Astrocyte (in vitro differentiated cells and primary cell): ENCODE results near the gene C18orf32. TPM values are rescaled to one million over a fixed set of nuclear protein-coding genes. Genes with fewer than 3 reads are reported as not detected.

Experiments
- DNase-seq: peaks from one replicate; pipeline ENCODE4 v3.0.0-alpha.2; 2010; ENCODE audit warnings: low read depth
- FAIRE-seq: peaks from 2 replicates; lab custom pipeline; 2011; peaks lifted over from hg19 to GRCh38; lab: Jason Lieb, UNC
- H2AFZ ChIP-seq: 2 replicates; pipeline ENCODE4 v1.6.0; 2012; ENCODE audit warnings: low read depth, low read length, inconsistent platforms
- H3K27ac ChIP-seq: 2 replicates; pipeline ENCODE4 v1.5.1; 2011; ENCODE audit warnings: low read depth, low read length, inconsistent platforms
- H3K27me3 ChIP-seq: 2 replicates; pipeline ENCODE4 v1.6.0; 2011; ENCODE audit warnings: low read length, inconsistent platforms; ENCODE audit not compliant: insufficient read depth
- H3K36me3 ChIP-seq: 2 replicates; pipeline ENCODE4 v1.5.1; 2011; ENCODE audit warnings: low read length, inconsistent platforms; ENCODE audit not compliant: insufficient read depth
- H3K4me1 ChIP-seq: 2 replicates; pipeline ENCODE4 v1.5.1; 2011; ENCODE audit warnings: low read length, inconsistent platforms; ENCODE audit not compliant: insufficient read depth
- H3K4me2 ChIP-seq: 2 replicates; pipeline ENCODE4 v1.6.0; 2012; ENCODE audit warnings: low read length, inconsistent platforms
- H3K4me3 ChIP-seq: 2 replicates; pipeline ENCODE4 v1.5.1; 2011; ENCODE audit warnings: low read depth, mild to moderate bottlenecking, low read length, inconsistent platforms; ENCODE audit not compliant: insufficient read depth
- H3K79me2 ChIP-seq: 2 replicates; pipeline ENCODE4 v1.6.0; 2012; ENCODE audit warnings: mild to moderate bottlenecking, low read length, inconsistent platforms; ENCODE audit not compliant: insufficient read depth
- H3K9ac ChIP-seq: 2 replicates; pipeline ENCODE4 v1.6.0; 2012; ENCODE audit warnings: mild to moderate bottlenecking, low read length, inconsistent platforms
- H3K9me3 ChIP-seq: 2 replicates; pipeline ENCODE4 v1.5.1; 2012; ENCODE audit warnings: low read depth, mild to moderate bottlenecking, low read length, inconsistent platforms; ENCODE audit not compliant: insufficient read depth
- H4K20me1 ChIP-seq: 2 replicates; pipeline ENCODE4 v1.6.0; 2012; ENCODE audit warnings: low read length, inconsistent platforms; ENCODE audit not compliant: insufficient read depth
- H3K27ac Mint-ChIP-seq: one replicate; pipeline ENCODE4 v1.8.0; 2021; ENCODE audit warnings: mild to moderate bottlenecking, mixed read lengths; ENCODE audit not compliant: unreplicated experiment
- H3K27me3 Mint-ChIP-seq: one replicate; pipeline ENCODE4 v1.8.0; 2021; ENCODE audit warnings: low read depth, mixed read lengths; ENCODE audit not compliant: unreplicated experiment
- H3K36me3 Mint-ChIP-seq: one replicate; pipeline ENCODE4 v1.8.0; 2021; ENCODE audit warnings: low read depth, mixed read lengths; ENCODE audit not compliant: unreplicated experiment
- H3K4me1 Mint-ChIP-seq: one replicate; pipeline ENCODE4 v1.8.0; 2021; ENCODE audit warnings: low read depth, mixed read lengths; ENCODE audit not compliant: unreplicated experiment
- H3K4me3 Mint-ChIP-seq: one replicate; pipeline ENCODE4 v1.8.0; 2021; ENCODE audit warnings: mild to moderate bottlenecking, moderate library complexity, mixed read lengths; ENCODE audit not compliant: unreplicated experiment
- H3K9me3 Mint-ChIP-seq: one replicate; pipeline ENCODE4 v1.8.0; 2021; ENCODE audit warnings: mild to moderate bottlenecking, mixed read lengths; ENCODE audit not compliant: unreplicated experiment
- EZH2 ChIP-seq: IDR thresholded peaks from 2 replicates; pipeline ENCODE4 v1.6.1; 2012; ENCODE audit warnings: mild to moderate bottlenecking, low read length, inconsistent platforms; ENCODE audit not compliant: insufficient read depth
- total RNA-seq: library from RNA; stranded (reverse); gene quantifications from 2 replicates; pipeline ENCODE4 v1.2.1, GENCODE V29; 2021
- TF ChIP-seq, protein P1 (sequence below): IDR thresholded peaks from 2 replicates; pipeline ENCODE4 v1.5.1; 2011; ENCODE audit warnings: low read depth, mild to moderate bottlenecking, inconsistent platforms, low read length, moderate library complexity; ENCODE audit not compliant: insufficient read depth

C18orf32 gene
- total RNA-seq, 1 donor from 2014 or later = 40.3 TPM

DNA sequence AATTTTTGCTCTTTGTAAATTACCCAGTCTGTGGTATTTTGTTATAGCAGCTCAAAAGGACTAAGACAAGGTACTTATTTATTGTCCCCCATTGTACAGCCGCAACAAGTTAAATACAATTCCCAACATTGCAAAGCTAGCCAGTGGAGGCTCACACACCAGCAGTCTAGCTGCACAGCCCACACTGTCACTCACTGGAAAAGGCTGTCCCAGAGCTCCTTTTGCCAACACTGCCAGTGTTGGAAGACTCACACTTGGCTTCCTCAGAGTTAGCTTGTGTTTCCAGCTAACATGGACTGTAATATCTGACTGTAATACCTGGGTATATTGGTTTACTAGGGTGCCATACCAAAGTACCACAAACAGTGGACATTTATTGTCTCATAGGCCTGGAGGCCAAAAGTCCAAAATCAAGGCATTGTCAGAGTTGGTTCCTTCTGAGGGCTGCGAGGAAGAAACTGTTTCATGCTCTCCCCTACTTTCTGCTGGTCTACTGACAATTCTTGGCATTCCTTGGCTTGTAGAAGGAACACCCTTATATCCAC is 19.9 kb downstream of the C18orf32 start:
- FAIRE-seq (no peak), DNase-seq (no peak)
- Histone ChIP-seq H3K27ac (no peak overlapping the region), H2AFZ (no peak overlapping the region), H4K20me1 (no peaks in the 10 kb centered on the region), H3K9ac (no peak overlapping the region), H3K36me3 (no peaks in the 10 kb centered on the region), H3K4me3 (no peak overlapping the region), H3K9me3 (no peaks in the 10 kb centered on the region), H3K4me2 (no peak overlapping the region), H3K4me1 (no peaks in the 10 kb centered on the region), H3K79me2 (no peaks in the 10 kb centered on the region), H3K27me3 (no peaks in the 10 kb centered on the region)
- no peaks in the 10 kb centered on the region for H3K27me3 Mint-ChIP-seq
- peaks cover 9% of the 10 kb centered on the region for H3K4me1 Mint-ChIP-seq
- no peak overlapping the region for H3K27ac Mint-ChIP-seq
- no peak for TF ChIP-seq EZH2
- TF ChIP-seq, protein P1, sequence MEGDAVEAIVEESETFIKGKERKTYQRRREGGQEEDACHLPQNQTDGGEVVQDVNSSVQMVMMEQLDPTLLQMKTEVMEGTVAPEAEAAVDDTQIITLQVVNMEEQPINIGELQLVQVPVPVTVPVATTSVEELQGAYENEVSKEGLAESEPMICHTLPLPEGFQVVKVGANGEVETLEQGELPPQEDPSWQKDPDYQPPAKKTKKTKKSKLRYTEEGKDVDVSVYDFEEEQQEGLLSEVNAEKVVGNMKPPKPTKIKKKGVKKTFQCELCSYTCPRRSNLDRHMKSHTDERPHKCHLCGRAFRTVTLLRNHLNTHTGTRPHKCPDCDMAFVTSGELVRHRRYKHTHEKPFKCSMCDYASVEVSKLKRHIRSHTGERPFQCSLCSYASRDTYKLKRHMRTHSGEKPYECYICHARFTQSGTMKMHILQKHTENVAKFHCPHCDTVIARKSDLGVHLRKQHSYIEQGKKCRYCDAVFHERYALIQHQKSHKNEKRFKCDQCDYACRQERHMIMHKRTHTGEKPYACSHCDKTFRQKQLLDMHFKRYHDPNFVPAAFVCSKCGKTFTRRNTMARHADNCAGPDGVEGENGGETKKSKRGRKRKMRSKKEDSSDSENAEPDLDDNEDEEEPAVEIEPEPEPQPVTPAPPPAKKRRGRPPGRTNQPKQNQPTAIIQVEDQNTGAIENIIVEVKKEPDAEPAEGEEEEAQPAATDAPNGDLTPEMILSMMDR = no peak
- no peaks in the 10 kb centered on the region for H3K36me3 Mint-ChIP-seq
- peaks cover 3% of the 10 kb centered on the region for H3K9me3 Mint-ChIP-seq
- no peak overlapping the region for H3K4me3 Mint-ChIP-seq

DNA sequence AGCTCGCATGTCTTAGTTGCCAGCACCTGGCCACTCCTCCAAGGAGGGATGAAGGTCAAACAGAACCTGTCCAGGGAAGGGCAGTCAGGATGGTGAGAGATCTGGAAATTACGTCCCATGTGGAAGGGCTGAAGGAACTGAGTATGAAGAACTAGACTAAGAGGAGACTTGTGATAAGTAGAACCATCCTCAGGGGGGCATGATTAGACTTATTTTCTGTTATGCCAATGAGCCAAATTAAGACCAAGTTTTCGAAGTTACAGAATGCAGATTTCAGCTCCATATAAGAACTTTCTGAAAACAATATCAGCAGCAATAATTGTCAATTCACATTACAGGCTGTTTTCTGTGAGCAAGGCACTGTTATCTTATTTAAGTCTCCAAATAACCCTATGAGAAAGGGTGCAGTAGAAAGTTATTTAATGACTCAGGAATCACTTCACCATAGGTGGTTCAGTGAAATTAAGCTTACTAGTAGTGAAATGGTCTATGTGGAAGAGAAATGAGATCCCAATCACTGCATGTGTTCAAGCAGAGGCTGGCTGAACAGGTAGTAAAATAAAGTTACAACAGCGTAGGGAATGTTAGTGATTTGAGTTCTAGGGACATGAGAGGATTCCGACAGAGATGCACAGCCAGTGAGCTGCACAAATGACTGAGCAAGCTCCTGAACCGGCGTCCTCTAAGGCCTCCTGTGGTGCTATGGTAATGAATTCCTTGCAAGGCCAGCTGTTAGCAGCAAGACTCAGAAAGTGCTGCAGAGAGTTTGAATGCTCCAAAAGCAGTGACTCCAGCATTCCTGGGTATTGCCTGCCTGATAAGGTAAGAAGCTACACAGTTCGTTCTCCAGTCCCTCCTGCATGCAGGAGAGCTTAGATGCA is 22.1 kb downstream of the C18orf32 start:
- Histone ChIP-seq H3K4me2 (no peak overlapping the region), H3K27ac (no peak overlapping the region), H4K20me1 (no peaks in the 10 kb centered on the region), H2AFZ (peak overlapping the region; percentile 20), H3K36me3 (no peaks in the 10 kb centered on the region), H3K4me1 (peaks cover 4% of the 10 kb centered on the region), H3K79me2 (peaks cover 6% of the 10 kb centered on the region), H3K9ac (no peak overlapping the region), H3K9me3 (no peaks in the 10 kb centered on the region), H3K4me3 (no peak overlapping the region), H3K27me3 (no peaks in the 10 kb centered on the region)
- TF ChIP-seq, protein P1 = no peak
- no peak for TF ChIP-seq EZH2
- Mint-ChIP-seq H3K27me3 (no peaks in the 10 kb centered on the region), H3K27ac (peak overlapping the region; percentile 53), H3K4me3 (no peak overlapping the region), H3K4me1 (peaks cover 11% of the 10 kb centered on the region), H3K9me3 (no peaks in the 10 kb centered on the region), H3K36me3 (no peaks in the 10 kb centered on the region)
- FAIRE-seq (peak; percentile 39), DNase-seq (no peak)

DNA sequence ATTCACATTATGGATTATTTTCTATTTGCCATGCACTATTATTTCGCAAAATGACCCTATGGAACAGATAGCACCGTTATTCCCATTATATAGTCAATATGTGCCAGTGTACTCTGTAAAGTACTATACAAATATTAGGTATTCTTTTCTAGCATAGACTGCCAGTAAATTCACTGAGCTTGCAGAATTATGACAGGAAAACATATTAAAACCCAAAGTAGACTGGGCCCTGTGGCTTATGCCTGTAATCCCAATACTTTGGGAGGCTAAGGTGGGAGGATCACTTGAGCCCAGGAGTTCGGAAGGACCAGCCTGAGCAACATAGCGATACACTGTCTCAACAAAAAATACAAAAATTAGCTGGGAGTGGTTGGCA is 25.4 kb downstream of the C18orf32 start:
- peaks cover 17% of the 10 kb centered on the region for H4K20me1 ChIP-seq
- no peak overlapping the region for H2AFZ ChIP-seq
- DNase-seq = no peak
- peaks cover 29% of the 10 kb centered on the region for H3K79me2 ChIP-seq
- H3K4me1 ChIP-seq = peaks cover 10% of the 10 kb centered on the region
- no peaks in the 10 kb centered on the region for H3K27me3 Mint-ChIP-seq
- no peak overlapping the region for H3K27ac ChIP-seq
- FAIRE-seq = no peak
- no peaks in the 10 kb centered on the region for H3K36me3 ChIP-seq
- no peak overlapping the region for H3K27ac Mint-ChIP-seq
- TF ChIP-seq, protein P1 = no peak
- no peak for TF ChIP-seq EZH2
- H3K4me2 ChIP-seq = no peak overlapping the region
- no peaks in the 10 kb centered on the region for H3K36me3 Mint-ChIP-seq
- no peaks in the 10 kb centered on the region for H3K9me3 ChIP-seq
- H3K4me3 ChIP-seq = no peak overlapping the region
- peaks cover 15% of the 10 kb centered on the region for H3K4me1 Mint-ChIP-seq
- no peaks in the 10 kb centered on the region for H3K9me3 Mint-ChIP-seq
- H3K27me3 ChIP-seq = no peaks in the 10 kb centered on the region
- no peak overlapping the region for H3K9ac ChIP-seq
- peak overlapping the region; percentile 91 for H3K4me3 Mint-ChIP-seq
